Activated T-helper 1 cell treated with Interleukin-2 at 50 U/mL for 16 hours (primary cell): ENCODE results near the gene TEX30.
"Not testable (repeated sequence)": the region's sequence is repeated elsewhere in the genome, so short reads cannot be mapped to it uniquely, and the experiment has no call there.

Experiments used
- DNase-seq: peaks from one replicate; pipeline ENCODE4 v3.0.0-alpha.2; 2020; ENCODE audit warnings: low read depth

Gene TEX30

DNA sequence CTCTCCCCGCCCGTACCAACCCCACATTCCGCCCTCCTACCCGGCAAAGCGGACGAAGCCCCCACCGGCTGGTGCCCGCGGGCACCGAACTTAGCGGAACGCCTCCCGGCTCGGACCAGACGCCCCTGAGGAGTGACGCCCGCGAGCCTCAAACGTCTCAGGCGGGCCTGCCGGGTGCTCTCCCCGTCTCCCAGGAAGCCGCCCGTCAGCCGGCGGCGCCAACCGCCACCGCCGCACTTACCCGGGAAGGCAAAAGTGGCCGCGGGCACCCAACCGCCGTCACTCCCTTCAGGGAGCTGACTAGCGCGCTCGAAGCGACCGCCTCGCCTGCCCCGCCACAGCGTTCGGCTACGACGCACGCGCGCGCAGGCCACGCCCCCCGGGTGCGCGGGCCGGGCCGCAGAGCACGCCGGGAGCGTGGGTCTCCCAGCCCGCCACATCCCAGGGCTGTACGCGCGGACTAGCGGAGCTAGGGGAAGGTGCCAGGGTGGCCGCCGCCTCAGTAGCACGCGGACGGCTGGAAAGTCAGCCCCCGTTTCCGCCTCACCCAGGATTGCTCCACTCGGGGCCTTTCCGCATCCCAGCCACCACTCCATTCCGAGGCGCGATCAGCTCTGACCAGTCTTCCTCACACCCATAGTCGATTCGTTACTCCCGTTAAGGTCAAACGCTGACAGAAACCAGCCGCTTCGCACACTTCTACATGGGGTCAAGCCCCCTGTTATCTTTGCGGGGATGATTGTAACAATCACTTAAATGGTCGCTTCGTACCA is at the start of gene TEX30:
Gene TEX30, minus strand, starts transcription at position 346 of the 773 bp plus-strand sequence. CDS start 3,760 bp downstream, outside the sequence.
- DNase-seq, result peak; percentile 86

DNA sequence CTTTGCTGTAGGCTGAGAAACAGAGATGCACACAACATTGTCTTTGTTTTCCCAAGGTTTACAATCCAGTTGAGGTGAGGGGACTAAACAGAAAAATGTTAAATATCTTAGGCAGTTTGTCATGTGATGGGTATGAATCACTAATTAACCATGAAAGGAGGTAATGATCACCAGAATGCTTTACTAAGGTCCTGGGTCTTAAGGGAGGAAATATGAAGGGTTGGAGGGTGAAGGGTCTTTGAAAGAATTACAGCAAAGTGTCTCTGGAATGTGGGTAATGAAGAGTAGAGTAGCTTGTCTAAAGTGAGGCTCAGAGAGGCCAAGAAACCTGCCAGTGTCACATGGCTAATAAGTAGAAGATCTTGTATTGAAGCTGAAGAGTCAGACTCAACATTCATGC is 44.3 kb upstream of the TEX30 start:
- DNase-seq, result no peak

DNA sequence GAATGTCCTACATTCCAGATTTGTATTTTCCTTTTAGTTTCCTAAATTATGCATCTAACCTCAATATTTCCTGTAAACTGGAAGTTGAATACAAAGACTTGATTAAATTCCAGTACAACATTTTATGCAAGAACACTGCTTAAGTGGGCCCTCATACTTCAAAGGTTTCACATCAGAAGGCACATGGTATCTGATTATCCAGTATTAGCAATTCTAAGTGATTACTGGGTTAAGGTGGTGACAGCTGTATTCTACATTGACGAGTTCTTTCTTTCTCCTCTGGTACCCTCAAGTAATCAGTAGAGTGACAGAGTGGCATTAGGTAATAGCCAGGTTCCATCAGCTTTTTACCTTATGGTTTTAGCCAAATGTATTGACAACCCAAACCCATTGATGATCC is 43.7 kb upstream of the TEX30 start:
- DNase-seq, result no peak

DNA sequence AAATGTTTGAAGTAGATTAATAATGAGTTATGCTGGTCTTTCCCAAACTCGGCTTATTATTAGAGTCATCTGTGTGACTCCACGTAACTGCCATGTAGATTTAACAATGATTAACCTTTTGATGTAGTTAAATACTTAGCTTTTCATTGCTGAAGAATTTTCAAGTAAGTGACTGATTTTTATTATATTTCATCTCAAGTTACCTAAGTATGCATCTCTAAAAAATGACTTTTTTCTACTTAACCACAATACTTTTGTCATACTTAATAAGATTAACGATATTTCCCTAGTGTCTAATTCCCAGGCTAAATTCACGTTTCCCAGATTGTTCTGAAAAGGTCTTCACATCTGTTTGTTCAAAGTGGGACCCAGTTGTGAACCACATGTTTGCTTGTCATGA is 43.1 kb upstream of the TEX30 start:
- no peak for DNase-seq

DNA sequence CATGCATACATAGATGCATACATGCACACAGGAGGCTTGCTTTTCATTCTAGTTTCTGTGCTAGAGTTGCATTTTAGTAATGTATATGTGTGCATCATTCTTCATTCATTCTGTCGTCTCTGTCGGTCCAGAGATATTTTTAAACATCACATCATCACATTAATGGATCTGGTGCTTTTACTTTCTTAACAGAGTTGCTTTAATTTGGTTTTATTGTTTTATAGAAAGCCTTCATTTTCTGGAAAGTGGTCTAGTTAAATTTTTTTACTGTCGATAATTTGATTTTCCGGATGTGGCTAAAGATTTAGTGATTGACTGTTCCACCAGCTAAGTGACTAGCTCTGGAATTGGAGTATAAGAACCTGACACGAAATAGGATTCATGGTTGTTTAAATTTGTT is 42.2 kb upstream of the TEX30 start:
- no peak for DNase-seq

GRCh38 chr13:102814793-102815192 is 41.2 kb upstream of the TEX30 start:
- DNase-seq, result no peak

GRCh38 chr13:102814025-102814607 is 40.5 kb upstream of the TEX30 start:
- DNase-seq, result no peak

GRCh38 chr13:102812611-102813287 is 39.2 kb upstream of the TEX30 start:
- no peak for DNase-seq

- DNase-seq, result no peak
These were observed 34.1 kb upstream of the TEX30 start for GRCh38 chr13:102807699-102808098.

GRCh38 chr13:102805680-102806079 is 32.1 kb upstream of the TEX30 start:
- no peak for DNase-seq

GRCh38 chr13:102800145-102801041 is 26.8 kb upstream of the TEX30 start:
- DNase-seq, result peak; percentile 69

DNA sequence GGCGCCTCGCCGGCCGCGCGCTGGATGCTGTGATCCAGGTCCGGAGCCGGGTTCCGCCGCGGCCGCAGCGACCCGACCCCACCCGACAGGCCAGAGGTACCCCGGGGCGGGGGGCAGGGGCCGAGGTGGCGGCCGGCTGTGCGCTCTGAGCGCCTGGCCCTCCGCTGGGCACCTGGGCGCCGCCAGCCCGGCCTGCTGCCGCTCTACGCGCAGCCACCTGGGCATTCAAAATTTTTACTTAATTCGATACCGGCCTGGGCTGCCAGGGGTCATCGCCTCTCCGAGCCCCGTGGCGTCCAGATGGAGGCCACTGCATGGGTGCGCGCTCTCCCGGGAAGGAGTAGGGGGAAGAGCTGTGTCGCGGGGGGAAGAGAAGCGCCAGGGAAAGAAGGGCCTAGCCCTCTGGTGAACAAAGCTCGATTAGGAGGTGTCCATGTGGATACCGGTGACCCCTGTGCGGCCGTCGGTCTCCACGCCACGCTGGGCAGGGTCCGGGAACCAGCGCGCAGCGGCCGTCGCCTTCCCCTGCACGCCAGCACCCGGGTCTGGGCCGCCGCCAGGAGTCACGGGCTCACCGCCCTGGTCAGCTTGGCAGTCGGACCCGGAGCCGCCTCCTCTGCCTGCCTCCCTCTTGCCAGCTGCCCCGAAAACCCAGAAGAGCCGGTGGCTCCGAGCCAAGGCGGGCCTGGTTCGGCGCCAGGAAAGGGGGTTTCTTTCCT is 26.0 kb upstream of the TEX30 start:
- no peak for DNase-seq

DNA sequence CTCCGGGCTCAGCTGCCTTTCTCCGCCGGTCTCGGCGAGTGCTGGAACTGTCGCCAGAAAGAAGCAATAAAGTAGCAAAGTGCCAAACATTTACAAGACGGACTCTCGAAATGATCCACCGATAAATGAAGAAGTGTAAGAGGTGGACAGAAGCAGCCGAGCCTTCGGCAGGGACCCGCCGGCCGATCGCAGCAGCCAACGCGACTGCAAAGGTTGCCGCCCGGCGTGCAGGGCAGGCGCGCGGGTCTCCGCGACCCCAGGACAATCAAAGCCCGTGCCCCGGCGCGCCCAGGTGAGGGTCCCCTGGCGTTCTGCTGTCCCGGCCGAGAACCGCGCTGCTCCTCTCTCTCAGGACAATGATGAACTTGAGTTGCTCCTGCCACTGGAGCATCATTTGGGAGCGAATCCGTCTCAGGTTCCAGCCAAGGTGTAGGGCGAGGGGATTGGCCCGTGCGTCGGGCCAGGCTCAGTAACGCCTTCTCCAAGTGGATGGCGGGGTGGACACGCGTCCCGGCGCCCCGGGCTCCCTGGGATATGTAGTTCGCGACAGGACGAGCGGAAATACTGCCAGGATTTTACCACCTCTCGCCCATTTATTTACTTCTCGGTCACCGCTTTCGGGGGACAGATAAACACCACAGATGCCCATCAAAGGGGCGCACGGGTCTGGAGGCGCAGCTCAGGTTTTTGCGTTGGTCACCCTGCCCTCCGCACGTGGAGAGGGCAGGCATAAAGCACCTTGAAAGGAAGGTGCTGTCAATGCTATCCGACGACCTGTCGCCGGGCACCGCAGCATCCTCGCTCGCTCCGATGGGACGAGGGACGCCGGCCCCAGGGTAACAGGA is 25.2 kb upstream of the TEX30 start, which contains the start of the genes BIVM and POGLUT2:
Gene BIVM, plus strand, starts transcription at position 539 of the 845 bp plus-strand sequence. CDS start 8,149 bp downstream, outside the sequence.
Gene POGLUT2, minus strand, starts transcription at position 396 of the 845 bp plus-strand sequence. Its CDS starts 306 bp downstream, at position 90.
- DNase-seq, result peak; percentile 39

- no peak for DNase-seq
These were observed 20.2 kb upstream of the TEX30 start for GRCh38 chr13:102793611-102794355.

GRCh38 chr13:102792396-102792795 is 18.8 kb upstream of the TEX30 start:
- DNase-seq, result no peak

DNA sequence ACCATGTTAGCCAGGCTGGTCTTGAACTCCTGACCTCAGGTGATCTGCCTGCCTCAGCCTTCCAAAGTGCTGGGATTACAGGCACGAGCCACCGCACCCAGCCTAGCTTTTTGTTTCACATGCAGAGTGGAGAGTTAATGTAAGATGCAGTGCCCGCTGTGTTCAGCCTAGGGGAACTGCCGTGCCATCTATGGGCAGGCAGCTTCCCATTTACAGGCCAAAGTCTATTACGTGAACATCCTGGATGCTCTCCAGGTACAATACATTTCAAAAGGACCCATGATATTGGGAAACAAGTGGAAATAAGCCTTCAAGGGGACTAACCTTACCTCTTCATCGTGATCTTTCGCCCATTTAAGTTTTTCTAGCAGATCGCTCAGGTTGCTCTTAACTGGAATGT is 15.1 kb upstream of the TEX30 start:
- DNase-seq, result no peak

- DNase-seq, result no peak
These were observed 10.9 kb upstream of the TEX30 start for GRCh38 chr13:102784483-102784882.

DNA sequence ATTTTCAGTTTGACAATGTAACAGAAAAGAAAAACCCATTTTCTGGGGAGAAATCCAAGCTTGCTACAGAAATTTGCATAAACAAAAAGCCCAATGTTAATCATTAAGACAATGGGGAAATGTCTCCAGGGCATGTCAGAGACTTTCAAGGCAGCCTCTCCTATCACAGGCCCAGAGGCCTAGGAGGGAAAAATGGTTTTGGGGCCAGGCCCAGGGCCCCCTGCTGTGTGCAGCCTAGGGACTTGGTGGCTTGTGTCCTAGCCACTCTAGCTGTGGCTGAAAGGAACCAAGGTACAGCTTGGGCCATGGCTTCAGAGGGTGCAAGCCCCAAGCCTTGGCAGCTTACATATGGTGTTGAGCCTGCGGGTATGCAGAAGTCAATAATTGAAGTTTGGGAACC is 8.0 kb upstream of the TEX30 start:
- DNase-seq, result no peak

DNA sequence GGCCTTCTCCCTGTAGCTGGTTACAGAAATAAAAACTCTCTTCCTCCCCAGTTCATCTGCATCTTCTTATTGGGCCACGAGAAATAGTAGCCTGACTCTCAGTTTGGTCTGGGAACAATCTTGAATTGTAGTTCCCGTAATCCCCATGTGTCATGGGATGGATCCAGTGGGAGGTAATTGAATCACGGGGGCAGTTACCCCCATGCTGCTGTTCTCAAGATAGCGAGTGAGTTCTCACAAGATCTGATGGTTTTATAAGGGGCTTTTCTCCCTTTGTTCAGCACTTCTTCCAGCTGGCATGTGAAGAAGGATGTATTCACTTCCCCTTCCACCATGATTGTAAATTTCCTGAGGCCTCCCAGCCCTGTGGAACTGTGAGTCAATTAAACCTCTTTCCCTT is 7.1 kb upstream of the TEX30 start:
- not testable (repeated sequence) for DNase-seq
